SK-MEL-5 (cell line): Measurements from ENCODE around the gene WDR91. TPM values are rescaled to one million over a fixed set of nuclear protein-coding genes. Genes with fewer than 3 reads are reported as not detected.
"Not testable (repeated sequence)": the region's sequence is repeated elsewhere in the genome, so short reads cannot be mapped to it uniquely, and the experiment has no call there.

Experiments
- DNase-seq: peaks from one replicate; pipeline ENCODE4 v3.0.0-alpha.2; 2016; ENCODE audit warnings: low read depth, low spot score
- in situ Hi-C: cut with HindIII; loops from 2 replicates; pipeline ENCODE4 v1.10.0; 2016; ENCODE audit warnings: low sequenced_read_pairs, high pct_unique_total_duplicates, low pct_unique_long_range_greater_than_20kb
- total RNA-seq: library from RNA; depleted of rRNA; stranded (reverse); fragments of >200 nt; shearing (Covaris generic); gene quantifications from 2 replicates; pipeline ENCODE4 v1.2.3, GENCODE V29; 2014

The WDR91 gene
- total RNA-seq, 1 experiment from 2014 or later, result 31.8 TPM

DNA sequence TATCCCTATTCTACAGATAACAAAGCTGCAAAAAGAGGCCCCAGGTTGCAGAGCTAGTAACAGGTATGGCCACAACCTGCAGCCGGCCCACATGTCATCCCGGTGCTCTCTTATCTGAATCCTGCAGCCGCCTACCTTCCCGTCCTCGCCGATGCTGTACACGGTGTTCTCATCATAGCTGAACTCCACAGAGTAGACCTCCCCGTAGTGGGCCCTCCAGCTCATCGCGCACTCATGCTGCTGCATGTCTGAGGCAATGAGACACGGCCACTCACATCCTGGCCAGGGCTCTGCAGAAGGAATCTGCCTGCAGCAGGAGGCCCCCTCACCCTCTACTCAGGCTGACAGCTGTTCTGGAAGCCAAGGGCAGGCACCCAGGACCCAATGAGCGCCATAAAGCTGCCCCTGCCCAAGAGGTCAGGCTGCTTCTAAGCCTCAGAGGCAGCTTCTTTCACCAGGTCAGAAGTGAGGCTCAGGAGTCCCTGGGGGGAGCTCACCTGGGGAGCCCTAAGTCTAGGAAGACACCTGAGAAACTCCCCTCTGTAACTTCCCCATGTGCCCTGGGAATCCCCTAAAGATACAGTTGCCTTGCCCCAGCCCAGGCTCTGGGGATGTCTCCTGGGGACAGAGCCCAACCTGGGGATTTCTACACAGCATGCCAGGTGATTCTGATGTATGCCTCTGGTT, 22.9 kb downstream of the WDR91 start:
- no peak for DNase-seq
- in situ Hi-C loops, result no loop called here

DNA sequence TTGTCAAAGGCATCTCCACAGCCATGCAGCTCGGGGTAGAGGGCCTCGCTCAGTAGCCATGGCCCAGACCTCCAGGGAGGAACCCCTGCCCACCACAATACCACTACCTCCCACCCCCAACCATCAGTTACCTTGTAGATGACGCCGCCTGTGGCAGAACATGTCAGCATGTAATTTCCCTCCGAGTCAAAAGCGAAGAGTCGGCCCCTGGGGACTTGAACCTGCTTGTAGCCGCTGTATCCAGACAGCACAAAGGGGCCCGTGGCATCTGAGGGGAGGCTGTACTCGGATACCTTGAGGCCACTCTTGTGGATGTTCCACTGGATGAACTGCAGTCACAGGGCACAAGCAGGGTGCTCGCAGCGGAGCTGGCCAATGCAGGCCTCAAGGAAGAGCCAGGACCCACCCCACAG, 24.5 kb downstream of the WDR91 start:
- DNase-seq, result no peak
- in situ Hi-C loops, result no loop called here

GRCh38 chr7:135186261-135186540, 25.1 kb downstream of the WDR91 start:
- no peak for DNase-seq
- in situ Hi-C loops, result no loop called here

DNA sequence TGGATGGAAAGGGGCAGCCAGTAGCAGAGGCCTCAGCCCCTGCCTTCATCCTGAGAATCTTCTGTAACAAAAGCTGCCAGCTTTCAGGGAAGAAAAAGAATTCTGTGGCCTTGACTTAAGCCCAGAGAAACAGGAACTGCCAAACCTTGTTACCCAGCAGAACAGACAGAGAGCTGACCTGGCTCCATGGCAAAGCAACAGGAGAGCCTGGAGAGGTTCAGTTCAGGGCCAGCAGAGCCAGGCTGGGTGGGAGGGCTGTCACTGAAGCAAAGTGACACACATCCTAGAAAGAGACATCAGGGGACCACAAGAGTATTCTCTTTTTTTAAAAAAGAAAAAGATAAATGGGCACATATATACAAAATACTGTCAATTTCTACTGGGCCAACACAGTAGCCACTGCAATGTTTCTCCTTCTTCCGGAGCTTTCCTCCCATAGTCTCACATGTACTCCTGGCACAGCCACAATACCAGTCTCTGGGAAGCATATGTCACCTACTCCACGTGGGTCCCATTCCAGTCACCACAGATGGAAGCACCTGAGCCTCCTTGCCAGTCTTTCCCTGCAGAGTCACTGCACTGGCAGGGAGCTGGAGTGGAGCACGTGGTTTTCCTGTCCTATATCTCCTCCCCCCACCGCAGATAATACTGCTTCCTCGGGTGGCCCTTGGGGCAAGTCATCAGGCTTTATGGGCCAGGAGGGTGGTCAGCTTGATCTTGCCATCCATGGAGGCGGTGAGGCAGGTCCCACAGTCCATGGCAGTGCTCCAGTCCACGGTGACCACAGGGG, 25.7 kb downstream of the WDR91 start:
- in situ Hi-C loops, result no loop called here

DNA sequence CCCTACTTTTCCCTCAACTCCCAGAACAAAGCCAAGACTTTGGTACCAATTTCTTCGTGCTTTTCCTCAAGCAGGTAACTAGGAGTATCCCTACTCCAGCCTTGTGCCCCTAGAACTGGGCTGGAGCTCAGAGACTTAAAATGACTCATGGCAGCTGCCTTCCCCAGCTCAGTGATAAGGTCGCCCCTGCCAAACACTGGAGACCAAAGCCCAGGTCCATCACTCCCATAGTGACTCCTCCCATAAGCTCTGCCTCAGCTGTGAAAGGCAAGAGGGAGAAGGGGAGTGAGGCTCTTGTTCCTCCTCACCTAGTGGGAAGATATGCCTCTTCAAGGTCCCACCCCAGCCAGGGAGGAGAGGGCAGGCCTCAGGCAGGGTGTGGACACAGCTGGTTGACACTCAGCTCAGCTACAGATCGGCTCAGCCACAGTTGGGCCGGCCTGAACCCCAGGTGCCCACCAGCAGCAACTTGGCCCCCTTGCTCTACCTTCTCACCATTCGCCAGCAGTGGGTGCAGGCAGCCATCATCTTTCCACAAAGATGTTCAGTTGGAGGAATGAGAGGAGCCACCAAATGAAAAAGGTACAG, 27.0 kb downstream of the WDR91 start:
- no peak for DNase-seq
- in situ Hi-C loops, result no loop called here

More for the DNA sequence above, 25.7 kb downstream of the WDR91 start:
- no peak for DNase-seq

- DNase-seq, result no peak
- in situ Hi-C loops, result no loop called here
Observed at GRCh38 chr7:135183478-135183877, 27.8 kb downstream of the WDR91 start.

DNA sequence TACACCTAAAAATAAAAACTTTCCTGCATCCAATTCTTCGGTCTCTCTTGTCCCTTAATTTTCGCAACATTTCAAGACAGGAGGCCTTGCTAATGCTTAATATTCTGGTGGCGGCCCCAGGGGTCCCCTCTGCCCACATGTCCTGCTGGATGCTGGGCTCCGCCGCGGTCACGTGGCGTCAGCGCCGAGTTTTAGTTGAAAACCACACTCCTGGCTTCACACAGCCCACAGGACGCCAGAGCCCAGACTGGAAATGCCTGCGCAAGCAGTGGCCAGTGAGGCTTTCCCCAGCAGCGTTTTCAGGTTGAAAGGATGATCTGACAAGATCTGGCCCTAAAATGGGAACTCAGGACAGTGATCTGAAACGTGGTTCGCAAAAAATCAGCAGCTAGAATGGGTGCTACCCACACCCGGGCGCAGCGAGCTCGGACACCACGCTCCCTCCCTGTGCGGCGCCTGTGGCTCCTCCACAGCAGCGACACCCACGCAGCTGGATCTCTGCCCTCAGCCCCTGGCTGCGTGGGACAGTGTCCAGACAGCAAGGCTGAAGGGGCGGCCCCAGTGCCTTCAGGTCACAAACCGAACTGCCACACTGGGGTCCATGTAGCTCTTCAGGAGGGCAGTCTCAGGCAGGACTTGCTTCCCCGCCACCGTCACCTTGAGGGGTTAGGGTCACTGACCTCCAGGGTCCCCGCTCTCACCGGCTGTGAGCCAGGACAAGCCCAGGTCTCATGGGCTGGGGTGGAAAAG, 29.2 kb downstream of the WDR91 start:
- DNase-seq, result no peak
- in situ Hi-C loops, result no loop called here

GRCh38 chr7:135181261-135181928, 29.9 kb downstream of the WDR91 start:
- DNase-seq, result no peak
- in situ Hi-C loops, result no loop called here

- in situ Hi-C loops, result no loop called here
- DNase-seq, result no peak
Observed at GRCh38 chr7:135180122-135180521, 31.2 kb downstream of the WDR91 start.

DNA sequence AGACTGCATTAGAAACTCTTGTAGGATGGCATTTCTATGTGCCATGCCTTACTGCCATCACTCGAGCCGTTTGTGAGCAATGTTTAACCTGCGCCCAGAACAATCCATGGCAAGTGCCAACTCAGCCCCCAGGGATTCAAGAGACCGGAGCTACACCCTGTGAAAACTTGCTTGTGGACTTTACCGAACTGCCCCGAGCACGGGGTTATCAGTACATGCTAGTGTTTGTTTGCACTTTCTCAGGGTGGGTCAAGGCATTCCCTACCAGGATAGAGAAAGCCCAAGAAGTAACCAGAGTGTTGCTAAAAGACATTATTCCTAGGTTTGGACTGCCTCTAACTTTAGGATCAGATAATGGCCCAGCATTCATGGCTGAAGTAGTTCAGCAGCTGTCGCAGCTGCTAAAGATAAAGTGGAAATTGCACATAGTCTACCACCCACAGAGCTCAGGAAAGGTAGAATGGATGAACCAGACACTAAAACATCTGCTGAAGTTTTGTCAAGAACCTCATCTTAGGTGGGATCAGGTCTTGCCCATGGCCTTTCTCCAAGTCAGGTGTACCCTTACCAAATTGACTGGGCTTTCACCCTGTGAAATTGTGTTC, 31.9 kb downstream of the WDR91 start:
- in situ Hi-C loops, result no loop called here
- no peak for DNase-seq

DNA sequence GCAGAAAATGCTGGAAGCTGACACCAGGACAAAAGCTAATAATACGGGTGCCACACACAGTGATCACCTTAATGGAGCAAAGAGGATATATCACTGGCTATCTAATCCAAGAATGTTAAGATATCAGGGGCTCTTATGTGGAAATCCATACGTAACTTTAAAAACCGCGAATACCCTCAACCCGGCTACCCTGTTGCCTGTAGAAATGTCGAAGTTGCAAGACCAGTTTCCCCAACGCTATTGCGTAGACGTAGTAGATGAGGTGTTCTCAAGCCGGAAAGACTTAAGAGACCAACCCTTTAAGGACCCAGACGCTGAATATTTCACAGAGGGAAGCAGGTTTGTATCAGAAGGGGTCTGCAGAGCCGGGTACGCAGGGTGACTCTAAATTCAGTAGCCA, 33.0 kb downstream of the WDR91 start:
- in situ Hi-C loops, result no loop called here
- DNase-seq, result no peak

DNA sequence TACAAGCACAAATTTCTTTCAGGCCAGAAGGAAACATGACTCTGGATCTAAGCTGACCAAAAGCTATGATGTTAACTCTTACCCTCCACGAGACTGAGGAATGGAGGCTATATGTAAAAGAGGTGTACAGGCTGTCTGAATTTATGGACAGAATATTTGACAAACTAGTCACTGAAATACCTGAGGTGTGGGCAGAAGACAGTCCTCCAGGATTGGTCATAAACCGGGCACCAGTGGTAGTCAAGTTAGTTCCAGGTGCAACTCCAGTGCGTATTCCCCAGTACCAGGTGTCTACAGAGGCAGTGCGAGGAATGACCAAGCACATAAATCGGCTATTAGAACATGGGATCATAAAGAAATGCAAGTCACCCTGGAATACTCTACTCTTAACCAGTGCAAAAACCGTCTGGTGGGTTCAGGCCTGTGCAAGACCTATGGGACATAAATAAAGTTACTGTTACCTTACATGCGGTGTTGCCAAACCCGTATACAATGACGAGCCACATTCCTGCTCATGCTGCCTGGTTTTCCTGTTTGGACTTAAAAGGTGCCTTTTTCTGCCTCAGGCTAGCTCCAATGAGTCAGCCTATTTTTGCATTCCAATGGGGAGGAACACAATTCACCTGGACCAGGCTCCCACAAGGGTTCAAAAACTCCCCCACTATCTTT, 34.2 kb downstream of the WDR91 start:
- DNase-seq, result no peak
- in situ Hi-C loops, result no loop called here

GRCh38 chr7:135175931-135176330, 35.4 kb downstream of the WDR91 start:
- in situ Hi-C loops, result no loop called here

GRCh38 chr7:135174941-135175340, 36.4 kb downstream of the WDR91 start:
- DNase-seq, result no peak
- in situ Hi-C loops, result no loop called here

More at GRCh38 chr7:135175931-135176330, 35.4 kb downstream of the WDR91 start:
- DNase-seq, result no peak

DNA sequence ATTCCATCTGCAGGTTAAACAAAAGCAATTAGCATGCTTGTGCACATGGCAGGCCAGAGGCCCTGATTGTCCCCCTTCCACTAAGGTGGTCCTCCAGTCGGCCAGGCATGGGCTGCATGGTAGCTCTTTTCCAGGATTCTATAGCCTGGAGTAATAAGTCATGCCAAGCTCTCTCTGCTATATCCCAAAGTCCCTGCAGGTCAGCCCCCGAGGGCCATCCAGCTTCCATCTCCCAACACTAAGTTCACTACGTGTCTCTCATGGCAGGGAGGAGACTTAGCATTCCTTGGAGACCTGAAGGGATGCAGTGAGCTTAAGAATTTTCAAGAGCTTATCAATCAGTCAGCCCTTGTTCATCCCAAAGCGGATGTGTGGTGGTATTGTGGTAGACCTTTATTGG, 37.4 kb downstream of the WDR91 start:
- in situ Hi-C loops, DNase-seq: not testable (repeated sequence)

- DNase-seq, result peak; percentile 65
- in situ Hi-C loops, result not testable (repeated sequence)
Observed at GRCh38 chr7:135171581-135172291, 39.6 kb downstream of the WDR91 start.
